Breast epithelium (tissue), 4 donors: Measurements from ENCODE around the gene MYO3B. TPM values are rescaled to one million over a fixed set of nuclear protein-coding genes. Genes with fewer than 3 reads are reported as not detected.

Experiments
- DNase-seq, 2 donors: peaks; one replicate each; pipeline ENCODE4 v3.0.0-alpha.2; 2019; ENCODE audit warnings: low spot score in 2 of 2
- H3K27ac ChIP-seq, 2 donors: fragments of 200-600 bp; sonication (generic) in 1 of 2; one replicate each; pipeline ENCODE4 v1.5.1; 2016 to 2019; ENCODE audit warnings: mild to moderate bottlenecking in 1 of 2
- H3K27me3 ChIP-seq, 2 donors: fragments of 200-600 bp; sonication (generic) in 1 of 2; one replicate each; pipeline versions ENCODE4 v1.5.1 to v1.6.0; 2017 to 2019; ENCODE audit warnings: control low read depth in 1 of 2, mild to moderate bottlenecking in 1 of 2
- H3K36me3 ChIP-seq: fragments of 200-600 bp; one replicate; pipeline ENCODE4 v1.5.1; 2019
- H3K4me1 ChIP-seq, 2 donors: fragments of 200-600 bp; sonication (generic); one replicate each; pipeline ENCODE4 v1.5.1; 2016 to 2019; ENCODE audit warnings: control low read depth in 1 of 2
- H3K4me3 ChIP-seq, 3 donors: fragments of 200-600 bp; sonication (generic); 1 replicate in 2 of 3; 2 replicates in 1 of 3; pipeline ENCODE4 v1.5.1; 2016 to 2019; ENCODE audit warnings: mild to moderate bottlenecking in 3 of 3, moderate library complexity in 2 of 3
- H3K9me3 ChIP-seq, 2 donors: fragments of 200-600 bp; sonication (generic) in 1 of 2; one replicate each; pipeline ENCODE4 v1.5.1; 2016 to 2019; ENCODE audit warnings: control low read depth in 1 of 2
- CTCF ChIP-seq, 3 donors: fragments of 450-650 bp; IDR thresholded peaks; one replicate each; pipeline ENCODE4 v1.5.1; 2016 to 2017; ENCODE audit warnings: antibody characterized with exemption in 3 of 3, mild to moderate bottlenecking in 3 of 3, moderate library complexity in 3 of 3
- POLR2A ChIP-seq: fragments of 450-650 bp; IDR thresholded peaks from one replicate; pipeline ENCODE4 v1.6.1; 2016; ENCODE audit warnings: antibody characterized with exemption, mild to moderate bottlenecking, moderate library complexity
- POLR2AphosphoS5 ChIP-seq, 3 donors: sonication (generic); formaldehyde crosslinking; IDR thresholded peaks; one replicate each; pipeline ENCODE4 v1.6.1; 2017; ENCODE audit warnings: antibody characterized with exemption in 3 of 3
- intact Hi-C: fragments of 100-400 bp; cut with DNase I; formaldehyde crosslinking; loops from one replicate; pipeline ENCODE4 v1.15.1; 2023; ENCODE audit warnings: low total_unique reads
- total RNA-seq, 3 donors: library from RNA; depleted of rRNA; stranded (reverse); fragments of >200 nt; gene quantifications; one replicate each; pipeline ENCODE4 v1.1.0, GENCODE V29; 2016

Gene MYO3B
- total RNA-seq, 3 donors from 2014 or later, result 0.15 to 0.98 (median 0.16) TPM

- H3K4me1 ChIP-seq, result no peaks in the 10 kb centered on the region
- no peak overlapping the region for H3K4me3 ChIP-seq
- TF ChIP-seq POLR2A (no peak), CTCF (IDR thresholded peaks at IDR 0.05) (no peak), POLR2AphosphoS5 (IDR thresholded peaks at IDR 0.05) (no peak)
- H3K27ac ChIP-seq, result no peak overlapping the region
- H3K9me3 ChIP-seq, result no peaks in the 10 kb centered on the region
- H3K36me3 ChIP-seq, result no peaks in the 10 kb centered on the region
- intact Hi-C loops, result no loop called here
- no peak for DNase-seq
- H3K27me3 ChIP-seq, result no peaks in the 10 kb centered on the region
Measured at GRCh38 chr2:170643346-170643745, 465.4 kb downstream of the MYO3B start.

GRCh38 chr2:170647741-170648436, 469.9 kb downstream of the MYO3B start:
- intact Hi-C loops, result no loop called here

GRCh38 chr2:170651624-170652325, 473.8 kb downstream of the MYO3B start:
- no peaks in the 10 kb centered on the region for H3K36me3 ChIP-seq
- H3K4me3 ChIP-seq, result no peak overlapping the region
- H3K27ac ChIP-seq, result no peak overlapping the region
- H3K9me3 ChIP-seq, result no peaks in the 10 kb centered on the region
- DNase-seq, result no peak
- intact Hi-C loops, result no loop called here
- TF ChIP-seq CTCF (IDR thresholded peaks at IDR 0.05) (no peak), POLR2A (no peak), POLR2AphosphoS5 (IDR thresholded peaks at IDR 0.05) (no peak)
- H3K27me3 ChIP-seq, result no peaks in the 10 kb centered on the region
- no peaks in the 10 kb centered on the region for H3K4me1 ChIP-seq

More at GRCh38 chr2:170647741-170648436, 469.9 kb downstream of the MYO3B start:
- no peaks in the 10 kb centered on the region for H3K27me3 ChIP-seq
- TF ChIP-seq POLR2A (no peak), POLR2AphosphoS5 (IDR thresholded peaks at IDR 0.05) (no peak), CTCF (IDR thresholded peaks at IDR 0.05) (no peak)
- no peaks in the 10 kb centered on the region for H3K36me3 ChIP-seq
- H3K4me3 ChIP-seq, result no peak overlapping the region
- no peak for DNase-seq
- no peaks in the 10 kb centered on the region for H3K4me1 ChIP-seq
- H3K27ac ChIP-seq, result no peak overlapping the region
- H3K9me3 ChIP-seq, result no peaks in the 10 kb centered on the region

- TF ChIP-seq POLR2A (no peak), CTCF (IDR thresholded peaks at IDR 0.05) (no peak), POLR2AphosphoS5 (IDR thresholded peaks at IDR 0.05) (no peak)
- no peak overlapping the region for H3K4me3 ChIP-seq
- intact Hi-C loops, result no loop called here
- no peaks in the 10 kb centered on the region for H3K36me3 ChIP-seq
- H3K27me3 ChIP-seq, result no peaks in the 10 kb centered on the region
- H3K9me3 ChIP-seq, result no peaks in the 10 kb centered on the region
- DNase-seq, result no peak
- no peak overlapping the region for H3K27ac ChIP-seq
- H3K4me1 ChIP-seq, result no peaks in the 10 kb centered on the region
Measured at GRCh38 chr2:170652637-170653417, 474.9 kb downstream of the MYO3B start.
